HG03558 (cell line): ENCODE results near the gene TUBD1.
"Not testable (repeated sequence)": the region's sequence is repeated elsewhere in the genome, so short reads cannot be mapped to it uniquely, and the experiment has no call there.

Experiments used
- ATAC-seq: cut with Tn5 transposase; IDR thresholded peaks from one replicate; pipeline ENCODE4 v1.9.1; 2021; ENCODE audit warnings: moderate number of reproducible peaks; ENCODE audit not compliant: unreplicated experiment; ENCODE audit errors: extremely low read depth

Gene TUBD1, protein sequence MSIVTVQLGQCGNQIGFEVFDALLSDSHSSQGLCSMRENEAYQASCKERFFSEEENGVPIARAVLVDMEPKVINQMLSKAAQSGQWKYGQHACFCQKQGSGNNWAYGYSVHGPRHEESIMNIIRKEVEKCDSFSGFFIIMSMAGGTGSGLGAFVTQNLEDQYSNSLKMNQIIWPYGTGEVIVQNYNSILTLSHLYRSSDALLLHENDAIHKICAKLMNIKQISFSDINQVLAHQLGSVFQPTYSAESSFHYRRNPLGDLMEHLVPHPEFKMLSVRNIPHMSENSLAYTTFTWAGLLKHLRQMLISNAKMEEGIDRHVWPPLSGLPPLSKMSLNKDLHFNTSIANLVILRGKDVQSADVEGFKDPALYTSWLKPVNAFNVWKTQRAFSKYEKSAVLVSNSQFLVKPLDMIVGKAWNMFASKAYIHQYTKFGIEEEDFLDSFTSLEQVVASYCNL

DNA sequence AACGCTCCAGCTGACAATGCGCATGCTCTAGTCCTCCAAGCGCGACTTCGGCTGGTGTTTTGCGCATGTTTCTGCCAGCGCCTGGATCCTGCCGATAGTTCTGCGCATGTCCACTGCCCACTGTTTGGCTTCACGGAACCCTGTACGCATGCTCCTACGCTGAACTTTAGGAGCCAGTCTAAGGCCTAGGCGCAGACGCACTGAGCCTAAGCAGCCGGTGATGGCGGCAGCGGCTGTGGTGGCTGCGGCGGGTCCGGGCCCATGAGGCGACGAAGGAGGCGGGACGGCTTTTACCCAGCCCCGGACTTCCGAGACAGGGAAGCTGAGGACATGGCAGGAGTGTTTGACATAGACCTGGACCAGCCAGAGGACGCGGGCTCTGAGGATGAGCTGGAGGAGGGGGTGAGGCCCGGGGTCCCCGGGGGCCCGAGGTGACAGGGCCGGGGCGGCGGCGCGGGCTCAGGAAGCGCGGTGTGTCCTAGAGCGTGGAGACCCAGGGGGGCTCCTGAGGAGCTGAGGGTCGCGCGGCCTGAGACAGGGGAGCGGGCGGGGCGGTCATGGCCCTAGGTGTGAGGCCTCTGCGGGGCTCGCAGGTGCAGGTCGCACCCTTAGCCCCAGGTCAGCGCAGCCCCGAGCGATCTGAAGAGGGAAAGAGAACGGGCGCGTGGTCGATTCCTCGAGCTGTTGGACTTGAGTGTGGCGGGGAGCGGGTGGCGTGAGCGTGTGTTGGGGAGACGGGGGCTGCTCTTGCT is at the start of gene TUBD1, which contains the start of gene RPS6KB1:
TSS of gene TUBD1 (minus strand) at position 20 of the 752 bp plus-strand sequence. CDS start 1,941 bp downstream, outside the sequence.
TSS of gene RPS6KB1 (plus strand) at position 198 of the 752 bp plus-strand sequence. CDS start at position 262, 64 bp downstream.
- peak; percentile 70 for ATAC-seq

DNA sequence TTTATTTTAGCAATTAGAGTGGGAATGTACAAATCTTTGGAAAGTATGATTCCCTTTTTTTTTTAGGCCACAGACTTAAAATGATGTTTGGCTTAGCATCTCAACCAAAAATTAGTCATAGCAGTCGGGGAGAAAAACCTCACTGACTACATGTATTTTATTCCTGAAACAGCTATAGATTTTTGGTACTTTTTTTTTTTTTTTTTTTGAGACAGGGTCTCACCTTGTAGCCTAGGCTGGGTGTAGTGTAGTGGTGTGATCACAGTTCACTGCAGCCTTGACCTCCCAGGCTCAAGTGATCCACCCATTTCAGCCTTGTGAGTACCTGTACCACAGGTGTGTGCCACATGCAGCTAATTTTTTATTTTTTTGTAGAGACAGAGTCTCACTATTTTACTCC is 48.4 kb upstream of the TUBD1 start:
- no peak for ATAC-seq

DNA sequence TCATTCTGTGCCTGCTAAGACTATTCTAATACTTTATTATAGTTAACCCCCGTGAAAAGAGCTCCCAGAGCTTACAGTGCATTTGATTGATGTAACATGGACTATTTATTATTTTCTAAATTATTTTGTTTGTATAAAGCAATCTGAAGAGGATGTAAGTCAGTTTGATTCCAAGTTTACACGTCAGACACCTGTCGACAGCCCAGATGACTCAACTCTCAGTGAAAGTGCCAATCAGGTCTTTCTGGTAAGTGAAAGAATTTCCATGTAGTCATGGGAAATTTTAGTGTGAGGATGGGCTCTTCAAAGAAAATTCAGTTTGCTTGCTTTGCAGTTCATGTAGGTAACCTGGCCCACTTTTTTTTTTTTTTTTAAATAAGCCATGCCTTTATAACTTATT is 48.0 kb upstream of the TUBD1 start:
- ATAC-seq: not testable (repeated sequence)

DNA sequence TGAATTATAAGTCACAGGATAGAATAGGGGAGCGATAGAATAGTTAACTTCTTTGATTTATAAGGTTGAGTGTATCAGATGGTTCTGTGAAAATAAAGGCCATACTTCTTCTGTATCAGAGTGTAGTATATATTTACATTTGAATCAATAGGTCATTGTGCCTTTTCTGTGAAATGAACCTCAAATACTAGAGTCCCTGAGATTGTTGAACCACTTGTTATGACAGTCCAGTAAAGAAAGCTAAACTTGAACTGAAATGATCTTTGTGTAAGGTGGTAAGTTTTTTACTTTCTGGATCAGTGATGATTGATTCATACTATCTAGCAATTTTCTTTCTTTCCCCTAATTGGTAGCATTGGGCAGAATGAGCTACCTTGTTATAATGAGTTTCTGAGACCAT is 40.6 kb upstream of the TUBD1 start:
- not testable (repeated sequence) for ATAC-seq

DNA sequence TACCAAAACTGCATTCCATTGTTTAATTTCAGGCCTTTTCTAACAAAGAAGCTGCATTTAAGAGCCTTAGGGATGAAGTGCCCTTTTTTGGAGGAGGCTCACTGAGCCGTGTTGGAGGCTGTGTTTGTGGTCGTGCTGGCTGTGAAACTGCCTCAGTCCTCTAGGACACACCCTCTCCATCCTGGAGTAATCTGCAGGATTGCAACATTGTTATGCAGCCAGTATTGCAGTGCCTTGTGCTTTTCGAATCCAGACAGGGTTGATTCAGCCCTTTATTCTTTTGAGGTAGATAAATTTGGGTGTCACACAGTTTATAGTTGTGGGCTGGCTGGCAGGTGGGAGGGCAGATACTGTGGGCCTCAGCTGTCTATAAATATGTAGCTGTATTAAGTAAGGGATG is 38.0 kb upstream of the TUBD1 start:
- ATAC-seq: not testable (repeated sequence)

DNA sequence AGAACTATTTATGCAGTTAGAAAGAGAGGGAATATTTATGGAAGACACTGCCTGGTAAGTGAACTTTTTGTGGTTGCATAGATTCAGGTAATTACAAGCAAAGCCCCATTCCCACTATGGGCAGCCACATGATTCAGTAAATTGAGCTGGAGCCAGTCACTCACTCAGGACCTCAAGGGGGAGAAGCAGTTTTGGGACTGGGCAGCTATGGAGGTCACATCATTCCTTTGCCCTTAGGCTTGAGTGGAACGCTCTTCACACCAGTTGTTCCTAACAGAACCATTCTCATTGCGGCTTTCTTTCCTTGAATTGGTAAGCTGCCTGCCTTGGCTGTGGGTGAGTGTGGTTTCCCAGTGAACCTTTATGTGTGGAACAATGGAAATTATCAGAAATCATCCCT is 37.4 kb upstream of the TUBD1 start:
- not testable (repeated sequence) for ATAC-seq

DNA sequence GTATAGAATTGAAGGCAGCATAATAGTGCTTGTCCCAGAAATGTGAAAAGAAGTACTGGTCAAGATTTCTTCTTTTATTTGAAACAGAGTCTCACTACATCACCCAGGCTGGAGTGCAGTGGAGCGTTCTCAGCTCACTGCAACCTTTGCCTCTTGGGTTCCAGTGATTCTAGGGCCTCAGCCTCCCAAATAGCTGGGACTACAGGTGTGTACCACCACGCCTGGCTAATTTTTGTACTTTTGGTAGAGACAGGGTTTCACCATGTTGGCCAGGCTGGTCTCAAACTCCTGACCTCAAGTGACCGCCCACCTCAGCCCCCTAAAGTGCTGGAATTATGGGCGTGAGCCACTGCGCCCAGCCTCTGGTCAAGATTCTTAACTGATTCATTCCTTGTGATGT is 27.9 kb upstream of the TUBD1 start:
- not testable (repeated sequence) for ATAC-seq

DNA sequence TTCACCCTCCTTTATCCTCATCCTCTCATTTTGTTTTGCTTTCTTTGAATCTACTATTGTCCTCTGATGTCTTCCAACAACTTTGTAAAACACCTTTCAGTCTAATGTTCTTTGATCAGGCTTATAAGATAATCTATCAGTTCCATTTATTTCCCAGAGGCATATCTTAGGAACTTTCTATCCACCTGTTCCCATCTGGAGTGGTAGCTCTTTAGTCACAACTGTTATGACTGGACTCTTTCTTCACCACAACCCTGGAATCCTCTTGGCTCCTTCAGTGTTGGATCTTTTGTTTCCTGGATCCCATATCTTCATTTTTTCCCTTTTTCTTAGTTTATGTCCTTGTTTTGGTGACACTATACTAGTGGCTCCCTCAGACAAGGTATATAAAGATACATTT is 23.7 kb upstream of the TUBD1 start:
- ATAC-seq: no peak

DNA sequence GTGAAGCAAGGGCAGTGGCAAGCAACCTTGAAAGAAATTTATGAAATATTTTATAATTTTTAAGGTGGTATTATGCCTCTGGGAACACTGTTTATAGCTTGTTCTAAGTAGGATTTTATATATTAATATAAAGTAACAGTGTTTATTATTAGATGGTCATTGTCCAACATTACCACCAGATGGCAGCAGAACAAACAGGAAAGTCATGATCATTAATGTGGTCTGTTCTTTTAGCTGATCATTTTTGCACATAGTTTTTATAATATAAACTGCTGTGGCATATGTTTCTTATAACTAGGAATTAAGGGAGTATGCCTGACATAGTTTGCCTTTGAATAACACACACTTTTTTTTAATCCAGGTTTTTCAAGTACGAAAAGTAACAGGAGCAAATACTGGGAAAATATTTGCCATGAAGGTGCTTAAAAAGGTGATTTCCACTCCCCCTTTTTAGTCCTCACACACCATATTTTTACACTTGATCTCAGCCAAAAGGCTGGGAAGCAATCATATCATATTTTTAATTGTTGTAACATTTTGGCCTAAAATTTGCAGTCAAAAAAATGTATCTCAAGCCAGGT is 21.6 kb upstream of the TUBD1 start:
- ATAC-seq: no peak

DNA sequence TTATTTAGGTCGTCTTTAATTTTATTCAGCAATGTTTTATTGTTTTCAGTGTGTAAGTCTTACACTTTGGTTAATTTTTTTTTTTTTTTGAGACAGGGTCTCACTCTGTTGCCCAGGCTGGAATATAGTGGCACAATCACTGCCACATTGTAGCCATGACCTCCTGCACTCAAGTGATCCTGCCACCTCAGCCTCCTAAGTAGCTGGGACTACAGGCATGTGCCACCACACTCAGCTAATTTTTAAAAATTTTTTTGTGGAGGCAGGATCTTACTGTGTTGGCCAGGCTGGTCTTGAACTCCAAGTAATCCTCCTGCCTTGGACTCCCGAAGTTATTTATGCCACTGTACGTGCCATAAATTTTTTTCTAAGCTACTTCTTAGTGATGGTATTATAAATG is 14.7 kb upstream of the TUBD1 start:
- ATAC-seq: no peak

DNA sequence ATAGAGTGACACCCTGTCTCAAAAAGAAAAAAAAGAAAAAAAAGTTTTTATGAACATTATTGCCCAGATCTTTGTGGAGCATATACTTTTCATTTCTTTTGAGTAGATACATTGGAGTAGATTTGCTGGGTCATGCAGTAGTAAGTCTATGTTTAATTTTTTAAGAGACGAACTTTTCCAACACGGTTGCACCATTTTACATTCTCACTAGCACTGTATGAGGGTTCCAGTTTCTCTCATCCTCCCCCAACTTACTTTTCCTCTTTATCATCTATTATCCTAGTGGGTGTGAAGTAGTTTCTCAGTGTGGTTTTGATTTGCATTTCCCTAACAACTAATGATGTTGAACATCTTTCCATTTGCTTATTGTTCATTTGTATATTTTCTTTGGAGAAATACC is 10.7 kb upstream of the TUBD1 start:
- no peak for ATAC-seq

DNA sequence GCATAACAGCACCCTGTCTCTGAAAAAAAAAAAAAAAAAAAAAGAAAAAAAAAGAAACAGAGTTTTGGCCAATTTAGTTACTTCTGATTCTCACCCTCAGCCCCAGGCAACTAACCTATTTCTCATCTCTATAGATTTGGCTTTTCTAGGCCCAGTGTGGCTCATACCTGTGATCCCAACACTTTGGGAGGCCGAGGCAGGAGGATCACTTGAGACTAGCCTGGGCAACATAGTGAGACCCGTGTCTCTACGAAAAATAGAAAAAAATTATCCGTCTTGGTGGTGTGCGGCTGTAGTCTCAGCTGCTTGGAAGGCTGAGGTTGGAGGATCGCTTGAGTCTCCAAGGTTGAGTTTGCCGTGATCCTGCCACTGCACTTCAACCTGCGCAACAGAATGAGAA is 8.9 kb upstream of the TUBD1 start:
- no peak for ATAC-seq

DNA sequence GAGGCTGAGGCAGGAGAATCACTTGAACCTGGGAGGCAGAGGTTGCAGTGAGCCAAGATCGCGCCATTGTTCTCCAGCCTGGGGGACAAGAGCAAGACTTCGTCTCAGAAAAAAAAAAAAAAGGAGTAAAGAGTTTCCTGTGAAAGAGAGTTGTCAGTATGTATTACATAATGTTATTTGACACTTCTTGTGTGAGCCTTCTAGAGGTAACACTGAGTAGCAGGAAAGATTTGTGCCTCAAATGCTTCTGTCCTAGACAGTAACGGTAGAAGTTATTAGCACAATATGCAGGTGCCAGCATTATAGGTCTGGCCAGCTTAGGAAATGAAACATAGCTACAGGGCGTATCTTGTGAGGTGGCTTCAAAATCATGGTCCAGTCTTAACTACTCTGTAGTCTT is 6.4 kb upstream of the TUBD1 start:
- ATAC-seq: no peak

DNA sequence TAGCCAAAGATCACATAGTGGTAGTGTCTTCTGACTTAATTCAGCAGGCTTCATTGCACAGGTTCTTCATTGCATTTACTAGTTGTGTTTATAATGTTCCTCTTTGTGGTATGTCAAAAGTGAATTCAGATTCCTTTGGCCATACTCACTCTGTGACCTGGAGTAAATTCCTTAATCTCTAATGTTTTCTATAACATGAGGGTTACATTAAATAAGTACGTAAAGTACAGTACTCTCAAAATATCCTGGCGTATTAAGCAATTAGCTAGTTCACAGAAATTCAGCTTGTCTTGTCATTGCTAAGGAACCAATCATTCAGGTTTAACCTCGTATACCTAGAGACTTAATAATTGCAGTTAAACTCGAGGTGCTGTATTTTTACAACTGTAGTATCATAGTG is 4.3 kb upstream of the TUBD1 start:
- ATAC-seq: no peak

DNA sequence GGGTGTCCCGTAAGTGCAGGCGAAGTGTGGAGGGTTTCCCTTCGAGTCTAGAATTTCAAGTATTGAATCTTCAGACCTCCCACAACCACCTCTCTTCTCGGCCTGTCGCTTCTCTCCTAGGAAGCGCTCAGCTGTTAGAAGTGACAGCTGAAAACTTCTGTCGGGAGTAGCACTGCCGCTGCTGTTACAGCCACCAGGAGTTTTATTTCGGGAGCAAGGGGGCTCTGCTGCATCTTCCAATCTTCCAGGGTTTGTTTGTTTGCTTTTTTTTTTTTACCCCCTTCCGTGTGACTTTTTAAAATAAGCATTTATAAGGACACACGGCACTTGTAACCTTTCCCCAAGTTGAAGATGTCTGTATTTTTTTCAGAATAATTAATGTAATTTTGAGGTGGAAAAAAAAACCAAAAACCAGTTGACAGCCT is 945 bp upstream of the TUBD1 start:
- no peak for ATAC-seq

DNA sequence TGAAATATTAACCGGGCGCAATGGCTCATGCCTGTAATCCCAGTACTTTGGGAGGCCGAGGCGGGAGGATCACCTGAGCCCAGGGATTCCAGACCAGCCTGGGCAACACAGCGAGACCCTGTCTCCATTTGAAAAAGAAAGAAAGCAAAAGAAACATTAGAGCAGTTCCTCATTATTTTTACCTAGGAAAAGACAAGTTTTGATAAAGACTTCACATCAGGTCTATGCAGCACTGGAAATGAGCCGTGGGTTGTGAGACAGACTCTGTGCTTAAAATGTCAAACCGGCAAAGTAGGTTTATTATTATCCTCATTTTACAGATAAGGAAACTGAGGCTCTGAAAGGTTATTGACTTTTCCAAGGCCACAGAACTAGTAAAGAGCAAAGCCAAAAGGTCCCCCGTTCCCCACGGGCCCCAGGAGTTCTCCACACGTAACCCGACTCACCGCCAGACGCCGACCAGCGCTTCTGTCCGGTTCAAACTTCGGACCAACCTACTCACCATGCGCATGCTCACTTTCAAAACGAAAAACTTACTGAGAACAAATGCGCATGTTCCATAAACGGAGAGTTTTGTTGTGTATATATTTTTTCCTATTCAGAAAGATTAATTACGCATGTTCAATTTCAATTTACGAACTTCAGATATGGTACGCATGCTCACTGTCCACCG is 356 bp downstream of the TUBD1 start:
- no peak for ATAC-seq

DNA sequence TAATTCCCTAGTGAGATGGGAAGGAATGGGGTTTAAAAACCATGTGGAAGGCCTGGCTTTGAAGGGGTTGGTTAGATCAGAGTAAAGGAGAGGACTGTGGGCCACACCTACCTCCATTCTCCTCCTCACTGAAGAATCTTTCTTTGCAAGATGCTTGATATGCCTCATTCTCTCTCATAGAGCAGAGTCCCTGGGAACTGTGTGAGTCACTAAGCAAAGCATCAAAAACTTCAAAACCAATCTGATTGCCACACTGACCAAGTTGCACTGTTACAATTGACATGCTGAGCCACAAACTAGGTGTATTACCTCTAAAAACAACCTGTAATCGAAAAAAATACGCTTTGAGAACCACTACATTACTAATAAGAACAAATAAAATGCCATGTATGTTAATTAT is 2.0 kb downstream of the TUBD1 start:
- ATAC-seq: no peak

DNA sequence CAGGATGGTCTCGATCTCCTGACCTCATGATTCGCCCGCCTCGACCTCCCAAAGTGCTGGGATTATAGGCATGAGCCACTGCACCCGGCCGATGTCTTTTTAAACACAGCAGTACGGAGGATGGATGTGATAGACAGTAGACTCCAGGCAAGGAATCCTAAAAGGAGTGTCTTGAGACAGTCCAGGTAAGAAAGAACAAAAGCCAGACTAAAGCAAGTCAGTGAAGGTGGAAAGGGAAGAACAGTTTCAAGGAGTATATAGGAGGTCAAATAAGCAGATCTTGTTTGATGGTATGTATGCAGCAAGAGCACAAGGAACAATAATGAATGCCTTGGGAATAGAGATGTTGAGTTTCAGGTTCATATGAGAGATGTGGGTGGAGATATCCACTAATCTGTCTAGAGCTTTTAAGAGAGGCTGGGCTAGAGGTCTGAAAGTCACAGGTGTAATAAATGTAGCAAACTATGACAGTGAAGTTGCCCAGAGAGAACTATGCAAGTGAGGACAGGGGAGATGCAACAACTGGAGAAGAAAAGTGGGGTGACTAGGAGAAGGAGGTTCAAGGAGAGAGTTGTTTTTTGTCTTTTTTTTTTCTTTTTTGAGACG is 4.5 kb downstream of the TUBD1 start:
- no peak for ATAC-seq

DNA sequence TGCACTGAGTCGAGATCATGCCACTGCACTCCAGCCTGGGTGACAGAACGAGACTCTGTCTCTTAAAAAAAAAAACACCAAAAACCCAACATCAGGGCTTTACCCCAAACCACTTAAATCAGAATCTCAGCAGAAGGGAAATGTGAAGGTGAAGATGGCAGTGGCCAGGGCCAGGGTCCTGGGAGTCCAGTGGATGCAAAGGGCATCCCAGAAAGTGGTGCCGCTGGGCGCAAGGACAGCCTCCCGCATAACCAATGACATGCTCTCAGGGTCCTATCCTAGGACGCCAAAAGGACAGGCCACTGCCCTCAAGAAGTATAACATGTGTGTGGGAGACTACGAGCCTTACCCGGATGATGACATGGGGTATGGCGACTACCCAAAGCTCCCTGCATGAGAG is 7.9 kb downstream of the TUBD1 start:
- no peak for ATAC-seq

DNA sequence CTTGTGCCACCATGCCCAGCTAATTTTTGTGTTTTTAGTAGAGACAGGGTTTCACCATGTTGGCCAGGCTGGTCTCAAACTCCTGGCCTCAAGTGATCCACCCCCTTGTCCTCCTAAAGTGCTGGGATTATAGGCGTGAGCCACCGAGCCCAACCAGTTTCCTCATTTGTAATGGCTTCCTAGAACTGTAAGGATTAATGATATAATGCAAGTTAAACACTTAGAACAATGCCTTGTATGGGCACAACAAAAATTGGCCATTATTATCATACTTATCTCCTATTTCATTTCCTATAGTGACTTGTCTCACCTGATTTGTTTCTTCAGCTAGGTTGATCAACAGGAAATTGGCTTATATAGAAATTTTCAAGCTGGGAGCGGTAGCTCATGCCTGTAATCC is 14.1 kb downstream of the TUBD1 start:
- no peak for ATAC-seq
